OCI-LY3 (cell line): ENCODE results near the gene DAGLA.

ENCODE experiments used
- H2AFZ ChIP-seq: fragments of 200-600, 300-600 bp; shearing (Covaris generic); 2 replicates; pipeline ENCODE4 v1.6.0; 2014; ENCODE audit warnings: antibody characterized with exemption, low read depth, low read length
- H3K27ac ChIP-seq: fragments of 200-600, 300-600 bp; sonication (generic); 2 replicates; pipeline ENCODE4 v1.5.1; 2014; ENCODE audit warnings: mild to moderate bottlenecking, low read length, moderate library complexity, mixed read lengths
- H3K27me3 ChIP-seq: fragments of 200-600, 300-600 bp; sonication (generic); 2 replicates; pipeline ENCODE4 v1.6.1; 2014; ENCODE audit warnings: low read depth, low read length, mixed read lengths
- H3K36me3 ChIP-seq: fragments of 200-600, 300-600 bp; sonication (generic); replicated peaks from 2 replicates; pipeline ENCODE3; 2014; ENCODE audit warnings: low read depth, low read length, mixed read lengths
- H3K4me1 ChIP-seq: fragments of 300-600, 200-600 bp; sonication (generic); 2 replicates; pipeline ENCODE4 v1.6.1; 2014; ENCODE audit warnings: low read length, mixed read lengths
- H3K4me2 ChIP-seq: fragments of 200-600, 300-600 bp; sonication (generic); 2 replicates; pipeline ENCODE4 v1.6.1; 2014; ENCODE audit warnings: low read length, mixed read lengths
- H3K4me3 ChIP-seq: fragments of 300-600, 200-600 bp; sonication (generic); 2 replicates; pipeline ENCODE4 v1.5.1; 2014; ENCODE audit warnings: antibody characterized with exemption, mild to moderate bottlenecking, low read length, moderate library complexity
- H3K79me2 ChIP-seq: fragments of 300-600, 200-600 bp; shearing (Covaris generic); 2 replicates; pipeline ENCODE4 v1.6.1; 2014; ENCODE audit warnings: mild to moderate bottlenecking, low read length, mixed read lengths
- H3K9ac ChIP-seq: fragments of 300-600, 200-600 bp; shearing (Covaris generic); 2 replicates; pipeline ENCODE4 v1.6.0; 2014; ENCODE audit warnings: mild to moderate bottlenecking, low read length, moderate library complexity
- H3K9me3 ChIP-seq: fragments of 200-600, 300-600 bp; shearing (Covaris generic); 2 replicates; pipeline ENCODE4 v1.6.1; 2014; ENCODE audit warnings: low read length, mixed read lengths; ENCODE audit not compliant: insufficient read depth
- H4K20me1 ChIP-seq: fragments of 200-600, 300-600 bp; sonication (generic); 2 replicates; pipeline ENCODE4 v1.6.1; 2016; ENCODE audit warnings: low read length, mixed read lengths; ENCODE audit not compliant: insufficient read depth
- EZH2phosphoT487 ChIP-seq: fragments of 200-600 bp; shearing (Covaris generic); IDR thresholded peaks from 2 replicates; pipeline ENCODE4 v1.6.1; 2018; ENCODE audit warnings: antibody characterized with exemption, mixed run types, low read depth
- TF ChIP-seq, protein P1 (sequence below): fragments of 200-600, 300-600 bp; sonication (generic); IDR thresholded peaks from 2 replicates; pipeline ENCODE4 v1.5.1; 2014; ENCODE audit warnings: antibody characterized with exemption, low read length, low read depth

Gene DAGLA

DNA sequence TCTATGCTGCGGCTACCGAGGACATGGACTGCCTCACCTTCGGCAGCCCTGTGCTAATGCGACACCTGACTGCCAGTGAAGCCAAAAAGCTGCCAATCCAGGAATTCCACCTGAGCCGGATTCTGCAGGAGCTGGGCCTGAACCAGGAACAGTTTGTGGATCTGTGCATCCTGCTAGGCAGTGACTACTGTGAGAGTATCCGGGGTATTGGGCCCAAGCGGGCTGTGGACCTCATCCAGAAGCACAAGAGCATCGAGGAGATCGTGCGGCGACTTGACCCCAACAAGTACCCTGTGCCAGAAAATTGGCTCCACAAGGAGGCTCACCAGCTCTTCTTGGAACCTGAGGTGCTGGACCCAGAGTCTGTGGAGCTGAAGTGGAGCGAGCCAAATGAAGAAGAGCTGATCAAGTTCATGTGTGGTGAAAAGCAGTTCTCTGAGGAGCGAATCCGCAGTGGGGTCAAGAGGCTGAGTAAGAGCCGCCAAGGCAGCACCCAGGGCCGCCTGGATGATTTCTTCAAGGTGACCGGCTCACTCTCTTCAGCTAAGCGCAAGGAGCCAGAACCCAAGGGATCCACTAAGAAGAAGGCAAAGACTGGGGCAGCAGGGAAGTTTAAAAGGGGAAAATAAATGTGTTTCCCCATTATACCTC lies 115.8 kb downstream of the DAGLA start:
- H3K4me3 ChIP-seq: no peak overlapping the region
- H3K9me3 ChIP-seq: no peaks in the 10 kb centered on the region
- peaks cover 14% of the 10 kb centered on the region; the same call in 1 of the 2 replicates for H4K20me1 ChIP-seq
- no peak overlapping the region for H3K4me2 ChIP-seq
- H2AFZ ChIP-seq: no peak overlapping the region
- no peak overlapping the region for H3K9ac ChIP-seq
- peaks cover 41% of the 10 kb centered on the region for H3K4me1 ChIP-seq
- peaks cover 50% of the 10 kb centered on the region for H3K36me3 ChIP-seq
- TF ChIP-seq, protein P1, sequence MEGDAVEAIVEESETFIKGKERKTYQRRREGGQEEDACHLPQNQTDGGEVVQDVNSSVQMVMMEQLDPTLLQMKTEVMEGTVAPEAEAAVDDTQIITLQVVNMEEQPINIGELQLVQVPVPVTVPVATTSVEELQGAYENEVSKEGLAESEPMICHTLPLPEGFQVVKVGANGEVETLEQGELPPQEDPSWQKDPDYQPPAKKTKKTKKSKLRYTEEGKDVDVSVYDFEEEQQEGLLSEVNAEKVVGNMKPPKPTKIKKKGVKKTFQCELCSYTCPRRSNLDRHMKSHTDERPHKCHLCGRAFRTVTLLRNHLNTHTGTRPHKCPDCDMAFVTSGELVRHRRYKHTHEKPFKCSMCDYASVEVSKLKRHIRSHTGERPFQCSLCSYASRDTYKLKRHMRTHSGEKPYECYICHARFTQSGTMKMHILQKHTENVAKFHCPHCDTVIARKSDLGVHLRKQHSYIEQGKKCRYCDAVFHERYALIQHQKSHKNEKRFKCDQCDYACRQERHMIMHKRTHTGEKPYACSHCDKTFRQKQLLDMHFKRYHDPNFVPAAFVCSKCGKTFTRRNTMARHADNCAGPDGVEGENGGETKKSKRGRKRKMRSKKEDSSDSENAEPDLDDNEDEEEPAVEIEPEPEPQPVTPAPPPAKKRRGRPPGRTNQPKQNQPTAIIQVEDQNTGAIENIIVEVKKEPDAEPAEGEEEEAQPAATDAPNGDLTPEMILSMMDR: no peak
- TF ChIP-seq EZH2phosphoT487: no peak
- peaks cover 99% of the 10 kb centered on the region for H3K79me2 ChIP-seq
- no peaks in the 10 kb centered on the region for H3K27me3 ChIP-seq
- no peak overlapping the region for H3K27ac ChIP-seq
